Choroid plexus epithelial cell (primary cell): ENCODE results near the gene C4orf36.

Experiments used
- DNase-seq: peaks from one replicate; pipeline ENCODE4 v3.0.0-alpha.2; 2010; ENCODE audit warnings: low read depth
- H3K4me3 ChIP-seq: 2 replicates; pipeline ENCODE4 v1.5.1; 2011; ENCODE audit warnings: low read depth, mild to moderate bottlenecking, control low read depth, low read length, moderate library complexity
- CTCF ChIP-seq: conservative IDR thresholded peaks from 2 replicates; pipeline ENCODE4 v1.5.1; 2011; ENCODE audit warnings: low read depth, mild to moderate bottlenecking, control low read depth, inconsistent platforms, low read length, moderate library complexity

Gene C4orf36

GRCh38 chr4:86896596-86896995 is 4.4 kb upstream of the C4orf36 start:
- no peak overlapping the region for H3K4me3 ChIP-seq
- DNase-seq, result no peak
- TF ChIP-seq CTCF, result no peak

- peak; percentile 85 for DNase-seq
- H3K4me3 ChIP-seq, result no peak overlapping the region
- TF ChIP-seq CTCF, result peak; percentile 76
Measured at GRCh38 chr4:86895692-86896488, 3.7 kb upstream of the C4orf36 start.

GRCh38 chr4:86894455-86894854 is 2.2 kb upstream of the C4orf36 start:
- H3K4me3 ChIP-seq, result no peak overlapping the region
- TF ChIP-seq CTCF, result no peak
- no peak for DNase-seq

GRCh38 chr4:86893136-86893535 is 914 bp upstream of the C4orf36 start:
- H3K4me3 ChIP-seq, result no peak overlapping the region
- DNase-seq, result no peak
- TF ChIP-seq CTCF, result no peak

GRCh38 chr4:86892636-86892960 is 376 bp upstream of the C4orf36 start:
- peak overlapping the region; percentile 72 for H3K4me3 ChIP-seq
- no peak for TF ChIP-seq CTCF

GRCh38 chr4:86890790-86891189 is 1.4 kb downstream of the C4orf36 start:
- no peak for DNase-seq
- TF ChIP-seq CTCF, result no peak
- no peak overlapping the region for H3K4me3 ChIP-seq

More at GRCh38 chr4:86892636-86892960, 376 bp upstream of the C4orf36 start:
- no peak for DNase-seq

GRCh38 chr4:86879641-86880040 is 12.6 kb downstream of the C4orf36 start:
- H3K4me3 ChIP-seq, result no peak overlapping the region
- no peak for DNase-seq
- TF ChIP-seq CTCF, result no peak
